ENCODE measurements around the gene TOMM40. TPM values are rescaled to one million over a fixed set of nuclear protein-coding genes. Genes with fewer than 3 reads are reported as not detected.
"Not testable (repeated sequence)": the region's sequence is repeated elsewhere in the genome, so short reads cannot be mapped to it uniquely, and the experiment has no call there.

Gene TOMM40
- total RNA-seq, 1 donor from 2014 or later = 48.9 TPM

DNA sequence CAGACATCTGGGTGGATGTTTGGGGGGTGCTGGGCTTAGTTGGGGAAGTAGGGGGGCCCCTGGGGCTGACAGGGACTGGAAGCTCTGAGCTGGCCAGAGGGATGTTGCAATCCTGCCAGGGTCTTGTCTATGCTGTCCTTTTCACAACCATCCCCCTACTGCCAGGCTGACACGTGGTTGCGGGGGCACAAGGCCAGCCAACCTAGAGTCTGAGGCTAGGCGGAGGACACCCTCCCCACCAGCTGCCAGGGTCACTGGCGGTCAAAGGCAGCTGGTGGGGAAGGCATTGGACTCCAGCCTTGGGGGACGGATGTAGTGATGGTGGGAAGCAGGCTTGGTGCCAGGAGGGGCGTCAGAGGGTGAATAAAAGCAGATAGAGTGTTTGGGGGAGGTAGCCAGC is 21.8 kb downstream of the TOMM40 start:
- intact Hi-C loops (cut with DNase I) = no loop called here
- ATAC-seq (ENCODE audit: poor library complexity) (no peak), DNase-seq (peak; percentile 64)

DNA sequence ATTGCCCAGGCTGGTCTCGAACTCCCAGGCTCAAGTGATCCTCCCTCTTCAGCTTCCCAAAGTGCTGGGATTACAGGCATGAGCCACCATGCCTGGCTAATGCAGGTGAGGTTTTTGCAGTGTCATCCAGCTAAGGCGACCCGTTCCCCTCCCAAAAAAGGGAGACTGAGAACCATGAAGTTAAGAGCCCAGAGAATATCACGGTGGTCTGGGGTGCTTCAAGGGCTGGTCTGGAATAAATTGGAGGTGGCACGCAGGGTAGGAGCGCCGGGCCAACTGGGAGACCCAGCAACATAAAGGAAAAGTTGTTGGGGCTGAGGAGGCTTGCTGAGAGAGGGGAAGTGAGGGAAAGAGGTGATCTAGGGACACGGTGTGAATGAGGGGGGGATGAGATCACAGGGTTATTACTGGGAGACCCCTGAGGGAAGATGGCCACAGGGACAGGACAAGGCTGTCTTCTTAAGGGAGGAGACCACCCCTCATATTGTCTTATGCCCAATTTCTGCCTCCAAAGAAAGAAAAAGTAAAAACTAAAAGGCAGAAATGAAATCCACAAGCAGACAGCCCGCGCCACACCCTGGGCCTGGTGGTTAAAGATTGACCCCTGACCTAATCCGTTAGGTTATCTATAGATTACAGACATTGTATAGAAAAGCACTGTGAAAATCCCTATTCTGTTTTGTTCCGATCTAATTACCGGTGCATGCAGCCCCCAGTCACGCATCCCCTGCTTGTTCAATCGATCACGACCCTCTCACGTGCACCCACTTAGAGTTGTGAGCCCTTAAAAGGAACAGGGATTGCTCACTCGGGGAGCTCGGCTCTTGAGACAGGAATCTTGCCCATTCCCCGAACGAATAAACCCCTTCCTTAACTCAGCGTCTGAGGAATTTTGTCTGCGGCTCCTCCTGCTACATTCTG is 22.7 kb downstream of the TOMM40 start:
- DNase-seq; ATAC-seq (ENCODE audit: poor library complexity); intact Hi-C loops (cut with DNase I): not testable (repeated sequence)

DNA sequence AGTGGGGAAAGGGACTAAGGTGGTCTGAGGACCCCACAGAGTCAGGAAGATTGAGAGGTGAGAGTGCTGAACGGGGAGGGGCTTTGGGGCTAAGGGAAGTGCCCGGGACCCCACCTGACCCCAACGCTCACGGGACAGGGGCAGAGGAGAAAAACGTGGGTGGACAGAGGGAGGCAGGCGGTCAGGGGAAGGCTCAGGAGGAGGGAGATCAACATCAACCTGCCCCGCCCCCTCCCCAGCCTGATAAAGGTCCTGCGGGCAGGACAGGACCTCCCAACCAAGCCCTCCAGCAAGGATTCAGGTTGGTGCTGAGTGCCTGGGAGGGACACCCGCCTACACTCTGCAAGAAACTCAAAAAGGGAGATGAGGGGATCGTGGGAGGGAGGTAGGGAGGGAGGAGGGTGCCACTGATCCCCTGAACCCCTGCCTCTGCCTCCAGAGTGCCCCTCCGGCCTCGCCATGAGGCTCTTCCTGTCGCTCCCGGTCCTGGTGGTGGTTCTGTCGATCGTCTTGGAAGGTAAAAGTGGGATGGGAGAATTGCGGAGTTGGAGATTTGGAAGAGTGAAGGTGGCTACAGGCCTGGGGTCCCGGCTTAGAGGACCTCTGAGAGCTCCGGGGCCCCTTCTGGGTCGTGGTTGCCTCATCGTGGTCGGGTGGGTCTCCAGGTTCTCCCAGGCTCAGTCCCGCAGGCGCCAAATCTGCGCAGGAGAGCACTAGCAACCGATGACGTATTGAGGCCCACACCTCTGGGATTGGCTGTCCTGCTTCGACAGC is 23.6 kb downstream of the TOMM40 start, which contains the start of gene APOC1:
Gene APOC1 (plus strand): TSS at position 176 of the 774 bp plus-strand sequence. CDS start 284 bp downstream, at position 460.
- intact Hi-C loops (cut with DNase I) = not testable (repeated sequence)
- ATAC-seq (ENCODE audit: poor library complexity) (peak; percentile 96), DNase-seq (peak; percentile 89)

DNA sequence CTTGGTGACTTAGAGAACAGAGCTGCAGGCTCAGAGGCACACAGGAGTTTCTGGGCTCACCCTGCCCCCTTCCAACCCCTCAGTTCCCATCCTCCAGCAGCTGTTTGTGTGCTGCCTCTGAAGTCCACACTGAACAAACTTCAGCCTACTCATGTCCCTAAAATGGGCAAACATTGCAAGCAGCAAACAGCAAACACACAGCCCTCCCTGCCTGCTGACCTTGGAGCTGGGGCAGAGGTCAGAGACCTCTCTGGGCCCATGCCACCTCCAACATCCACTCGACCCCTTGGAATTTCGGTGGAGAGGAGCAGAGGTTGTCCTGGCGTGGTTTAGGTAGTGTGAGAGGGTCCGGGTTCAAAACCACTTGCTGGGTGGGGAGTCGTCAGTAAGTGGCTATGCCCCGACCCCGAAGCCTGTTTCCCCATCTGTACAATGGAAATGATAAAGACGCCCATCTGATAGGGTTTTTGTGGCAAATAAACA is 33.2 kb downstream of the TOMM40 start:
- ATAC-seq (ENCODE audit: poor library complexity) = no peak
- intact Hi-C loops (cut with DNase I) = no loop called here
- no peak for DNase-seq

DNA sequence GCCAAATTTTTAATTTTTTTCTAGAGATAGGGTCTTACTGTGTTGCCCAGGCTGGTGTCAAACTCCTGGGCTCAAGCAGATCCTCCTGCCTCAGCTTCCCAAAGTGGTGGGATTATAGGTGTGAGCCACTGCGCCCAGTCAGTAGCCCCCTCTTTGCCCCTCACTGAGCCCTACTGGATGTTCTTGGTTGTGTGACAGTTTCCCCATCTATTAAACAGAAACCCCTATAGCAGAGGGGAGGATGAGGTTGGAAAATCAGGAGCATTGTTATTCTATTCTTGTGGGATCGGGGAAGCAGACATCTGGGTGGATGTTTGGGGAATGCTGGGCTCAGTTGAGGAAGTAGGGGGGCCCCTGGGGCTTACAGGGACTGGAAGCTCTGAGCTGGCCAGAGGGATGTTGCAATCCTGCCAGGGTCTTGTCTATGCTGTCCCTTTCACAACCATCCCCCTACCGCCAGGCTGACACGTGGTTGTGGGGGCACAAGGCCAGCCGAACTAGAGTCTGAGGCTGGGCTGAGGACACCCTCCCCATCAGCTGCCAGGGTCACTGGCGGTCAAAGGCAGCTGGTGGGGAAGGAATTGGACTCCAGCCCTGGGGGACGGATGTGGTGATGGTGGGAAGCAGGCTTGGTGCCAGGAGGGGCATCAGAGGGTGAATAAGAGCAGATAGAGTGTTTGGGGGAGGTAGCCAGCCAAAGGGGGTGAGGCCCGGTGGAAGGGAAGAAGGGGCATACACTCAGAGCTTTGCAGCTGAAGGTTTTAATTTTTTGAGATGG is 34.2 kb downstream of the TOMM40 start:
- ATAC-seq (ENCODE audit: poor library complexity) = peak; percentile 84

DNA sequence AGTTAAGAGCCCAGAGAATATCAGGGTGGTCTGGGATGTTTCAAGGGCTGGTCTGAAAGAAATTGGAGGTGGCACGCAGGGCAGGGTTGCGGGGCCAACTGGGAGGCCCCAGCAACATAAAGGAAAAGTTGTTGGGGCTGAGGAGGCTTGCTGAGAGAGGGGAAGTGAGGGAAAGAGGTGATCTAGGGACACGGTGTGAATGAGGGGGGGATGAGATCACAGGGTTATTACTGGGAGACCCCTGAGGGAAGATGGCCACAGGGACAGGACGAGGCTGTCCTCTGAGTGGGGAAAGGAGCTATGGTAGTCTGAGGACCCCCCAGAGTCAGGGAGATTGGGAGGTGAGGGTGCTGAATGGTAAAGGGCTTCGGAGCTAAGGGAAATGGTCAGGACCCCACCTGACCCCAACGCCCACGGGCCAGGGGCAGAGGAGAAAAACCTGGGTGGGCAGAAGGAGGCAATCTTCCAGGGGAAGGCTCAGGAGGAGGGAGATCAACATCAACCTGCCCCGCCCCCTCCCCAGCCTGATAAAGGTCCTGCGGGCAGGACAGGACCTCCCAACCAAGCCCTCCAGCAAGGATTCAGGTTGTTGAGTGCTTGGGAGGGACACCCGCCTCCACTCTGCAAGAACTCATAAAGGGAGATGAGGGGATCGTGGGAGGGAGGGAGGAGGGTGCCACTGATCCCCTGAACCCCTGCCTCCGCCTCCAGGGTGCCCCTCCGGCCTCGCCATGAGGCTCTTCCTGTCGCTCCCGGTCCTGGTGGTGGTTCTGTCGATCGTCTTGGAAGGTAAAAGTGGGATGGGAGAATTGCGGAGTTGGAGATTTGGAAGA is 35.4 kb downstream of the TOMM40 start:
- DNase-seq; intact Hi-C loops (cut with DNase I); ATAC-seq (ENCODE audit: poor library complexity): not testable (repeated sequence)

More for the DNA sequence above, 34.2 kb downstream of the TOMM40 start:
- DNase-seq = peak; percentile 91
- intact Hi-C loops (cut with DNase I) = no loop called here

DNA sequence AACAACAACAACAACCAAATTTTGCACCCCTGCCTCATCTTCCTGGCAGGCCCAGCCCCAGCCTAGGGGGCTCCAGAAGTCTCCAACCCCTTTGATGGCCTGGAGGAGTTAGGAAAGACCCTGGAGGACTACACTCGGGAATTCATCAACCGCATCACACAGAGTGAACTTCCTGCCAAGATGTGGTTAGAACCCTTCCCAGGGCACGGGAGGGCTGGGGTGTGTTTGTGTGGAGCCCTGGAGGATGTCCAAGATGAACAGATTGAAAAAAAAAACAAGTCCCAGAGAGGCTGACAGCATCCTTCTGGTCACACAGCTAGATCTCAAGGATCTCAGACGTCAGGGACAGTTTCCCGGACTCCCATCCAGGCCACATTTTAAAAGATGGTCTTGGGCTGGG is 36.7 kb downstream of the TOMM40 start:
- ATAC-seq (ENCODE audit: poor library complexity) (no peak), DNase-seq (no peak)
- intact Hi-C loops (cut with DNase I) = no loop called here

DNA sequence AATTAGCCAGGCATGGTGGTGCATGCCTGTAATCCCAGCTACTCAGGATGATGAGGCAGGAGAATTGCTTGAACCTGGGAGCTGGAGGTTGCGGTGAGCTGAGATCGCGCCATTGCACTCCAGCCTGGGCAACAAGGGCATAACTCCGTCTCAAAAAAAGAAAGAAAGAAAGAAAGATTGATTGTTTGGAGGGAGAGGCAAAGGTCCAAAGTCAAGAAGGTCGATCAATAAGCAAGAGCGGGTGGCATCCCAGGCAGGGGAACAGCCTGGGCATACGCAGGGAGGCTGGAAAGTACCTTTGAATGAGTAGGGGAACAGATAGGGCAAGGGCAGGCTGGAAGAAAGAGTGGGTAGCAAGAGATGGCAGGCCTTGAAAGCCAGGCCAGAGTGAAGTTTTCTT is 39.0 kb downstream of the TOMM40 start:
- intact Hi-C loops (cut with DNase I) = no loop called here
- DNase-seq (no peak), ATAC-seq (ENCODE audit: poor library complexity) (no peak)

DNA sequence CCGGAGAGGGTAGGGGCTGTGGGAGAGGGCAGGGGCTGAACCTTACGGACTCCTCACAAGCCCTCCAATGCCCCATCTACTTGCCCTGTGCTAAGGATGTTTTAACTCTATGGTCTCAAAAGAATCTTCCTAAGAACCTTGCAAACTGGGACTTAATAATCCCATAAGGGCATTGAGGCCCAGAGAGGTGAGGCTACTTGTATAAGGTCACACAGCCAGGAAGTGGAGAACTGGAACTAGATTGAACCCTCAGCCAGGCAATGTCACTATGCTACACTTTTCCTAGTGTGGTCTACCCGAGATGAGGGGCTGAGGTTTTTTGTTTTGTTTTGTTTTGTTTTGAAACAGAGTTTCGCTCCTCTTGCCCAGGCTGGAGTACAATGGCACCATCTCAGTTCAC is 40.5 kb downstream of the TOMM40 start:
- intact Hi-C loops (cut with DNase I) = no loop called here
- DNase-seq (no peak), ATAC-seq (ENCODE audit: poor library complexity) (no peak)

DNA sequence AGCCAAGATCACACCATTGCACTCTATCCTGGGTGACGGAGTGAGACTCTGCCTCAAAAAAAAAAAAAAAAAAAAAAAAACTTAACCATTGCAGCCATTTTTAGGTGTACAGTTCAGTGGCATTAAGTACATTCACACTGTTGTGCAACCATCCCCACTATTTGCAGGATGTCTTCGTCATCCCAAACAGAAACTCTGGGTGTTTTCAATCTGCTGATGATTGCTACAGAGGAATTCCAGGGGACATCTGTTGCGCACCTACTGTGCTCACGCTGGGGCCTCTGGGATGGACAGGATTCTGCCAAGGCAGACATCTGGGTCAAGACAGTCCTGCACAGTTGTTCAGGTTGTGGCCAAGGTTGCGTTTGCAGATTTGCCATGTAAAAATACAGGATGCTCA is 48.6 kb downstream of the TOMM40 start:
- DNase-seq (no peak), ATAC-seq (ENCODE audit: poor library complexity) (no peak)
- intact Hi-C loops (cut with DNase I) = no loop called here

DNA sequence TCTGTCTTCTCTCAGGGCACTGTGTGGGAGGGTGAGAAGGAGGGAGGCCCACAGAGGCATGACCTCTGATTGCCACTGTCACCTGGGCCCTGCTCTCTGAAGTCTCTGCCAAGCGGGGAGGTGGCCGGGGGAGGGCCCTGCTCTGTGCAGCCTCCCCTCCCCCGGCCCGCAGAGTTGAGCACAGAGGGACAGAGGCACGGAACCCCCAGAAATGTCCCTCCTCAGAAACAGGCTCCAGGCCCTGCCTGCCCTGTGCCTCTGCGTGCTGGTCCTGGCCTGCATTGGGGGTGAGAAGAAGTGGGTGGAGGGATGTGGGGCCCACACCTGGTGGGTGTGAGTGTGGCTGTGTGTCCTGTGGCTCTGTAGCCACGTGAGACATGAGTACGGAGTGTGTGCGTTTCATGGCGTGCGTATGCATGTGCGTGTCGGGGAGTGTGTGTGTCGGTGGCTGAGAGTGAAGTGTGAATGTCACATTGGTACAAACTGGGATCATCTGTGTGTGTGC is 51.1 kb downstream of the TOMM40 start, which contains the start of gene APOC4:
Gene APOC4 (plus strand): TSS at position 171 of the 505 bp plus-strand sequence. CDS start 41 bp downstream, at position 212.
- DNase-seq (no peak), ATAC-seq (ENCODE audit: poor library complexity) (no peak)
- intact Hi-C loops (cut with DNase I) = no loop called here

DNA sequence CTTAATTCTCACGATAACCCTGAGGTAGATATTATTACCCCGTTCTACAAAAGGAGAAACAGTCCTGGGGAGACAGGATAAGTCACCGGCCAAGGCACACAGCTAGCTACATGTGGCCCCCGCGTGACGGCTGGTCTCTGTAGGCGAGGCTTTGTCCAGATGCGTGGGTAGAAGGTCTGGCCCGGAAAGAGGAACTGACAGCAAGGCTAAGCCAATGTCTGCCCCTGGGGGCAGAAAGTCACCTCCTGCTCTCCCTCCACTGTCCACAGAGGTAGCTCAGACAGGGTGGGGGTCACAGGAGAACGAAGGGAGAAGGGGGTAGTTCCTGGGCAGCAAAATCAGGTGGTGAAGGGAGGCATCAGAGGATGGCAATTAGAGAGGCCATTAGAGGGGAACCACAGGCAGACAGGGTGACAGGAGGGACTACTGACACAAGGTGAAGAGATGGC is 52.8 kb downstream of the TOMM40 start:
- ATAC-seq (ENCODE audit: poor library complexity) = peak; percentile 55
- intact Hi-C loops (cut with DNase I) = no loop called here
- peak; percentile 66 for DNase-seq

DNA sequence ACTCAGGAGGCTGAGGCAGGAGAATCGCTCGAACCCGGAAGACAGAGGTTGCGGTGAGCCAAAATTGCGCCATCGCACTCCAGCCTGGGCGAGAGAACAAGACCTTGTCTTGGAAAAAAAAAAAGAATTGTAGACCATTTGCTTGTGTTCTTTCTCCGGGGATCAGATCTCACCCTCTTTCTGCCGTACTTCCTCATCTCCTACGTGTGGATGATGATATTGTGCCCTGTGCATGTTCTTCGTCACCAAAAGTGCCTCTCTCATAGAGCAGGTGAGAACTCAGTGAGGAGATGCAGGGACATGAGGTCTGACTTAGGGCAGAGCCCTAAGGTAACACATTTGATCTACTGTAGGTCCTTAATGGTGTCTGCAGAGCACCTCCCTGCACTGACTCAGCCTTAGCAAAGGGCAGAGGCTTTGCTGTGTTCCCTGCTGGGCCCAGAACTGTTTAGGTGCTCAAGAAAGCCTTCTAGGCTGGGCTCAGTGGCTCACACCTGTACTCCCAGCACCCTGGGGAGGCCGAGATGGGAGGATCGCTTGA is 56.1 kb downstream of the TOMM40 start:
- intact Hi-C loops (cut with DNase I) = no loop called here

DNA sequence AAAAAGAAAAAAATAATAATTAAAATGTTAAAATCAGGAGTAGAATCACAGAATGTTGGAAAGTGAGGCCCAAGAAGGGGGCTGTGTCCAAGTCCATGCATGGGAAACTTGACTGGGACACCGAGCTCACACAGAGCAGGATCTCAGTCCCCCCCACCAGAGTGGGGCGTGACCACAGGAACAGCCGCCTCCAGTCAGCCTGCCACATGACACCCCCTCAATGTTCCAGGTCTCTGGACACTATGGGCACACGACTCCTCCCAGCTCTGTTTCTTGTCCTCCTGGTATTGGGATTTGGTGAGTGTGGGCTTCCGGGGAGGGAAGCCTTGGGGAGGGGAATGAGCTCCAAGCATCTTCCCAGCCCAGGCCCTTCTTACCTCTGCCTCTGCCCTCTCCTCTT is 57.2 kb downstream of the TOMM40 start:
- intact Hi-C loops (cut with DNase I) = no loop called here

More for the DNA sequence above, 56.1 kb downstream of the TOMM40 start:
- DNase-seq (no peak), ATAC-seq (ENCODE audit: poor library complexity) (no peak)

DNA sequence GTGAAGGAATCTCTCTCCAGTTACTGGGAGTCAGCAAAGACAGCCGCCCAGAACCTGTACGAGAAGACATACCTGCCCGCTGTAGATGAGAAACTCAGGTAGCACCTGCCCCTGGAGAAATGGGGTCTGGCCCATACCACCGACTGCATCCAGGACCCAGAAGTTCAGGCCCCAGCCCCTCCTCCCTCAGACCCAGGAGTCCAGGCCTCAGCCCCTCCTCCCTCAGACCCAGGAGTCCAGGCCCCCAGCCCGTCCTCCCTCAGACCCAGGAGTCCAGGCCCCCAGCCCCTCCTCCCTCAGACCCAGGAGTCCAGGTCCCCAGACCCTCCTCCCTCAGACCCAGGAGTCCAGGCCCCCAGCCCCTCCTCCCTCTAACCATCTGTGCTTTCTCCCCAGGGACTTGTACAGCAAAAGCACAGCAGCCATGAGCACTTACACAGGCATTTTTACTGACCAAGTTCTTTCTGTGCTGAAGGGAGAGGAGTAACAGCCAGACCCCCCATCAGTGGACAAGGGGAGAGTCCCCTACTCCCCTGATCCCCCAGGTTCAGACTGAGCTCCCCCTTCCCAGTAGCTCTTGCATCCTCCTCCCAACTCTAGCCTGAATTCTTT is 57.8 kb downstream of the TOMM40 start:
- no peak for DNase-seq
- ATAC-seq (ENCODE audit: poor library complexity) = no peak
- intact Hi-C loops (cut with DNase I) = no loop called here

More for the DNA sequence above, 57.2 kb downstream of the TOMM40 start:
- DNase-seq (no peak), ATAC-seq (ENCODE audit: poor library complexity) (no peak)

DNA sequence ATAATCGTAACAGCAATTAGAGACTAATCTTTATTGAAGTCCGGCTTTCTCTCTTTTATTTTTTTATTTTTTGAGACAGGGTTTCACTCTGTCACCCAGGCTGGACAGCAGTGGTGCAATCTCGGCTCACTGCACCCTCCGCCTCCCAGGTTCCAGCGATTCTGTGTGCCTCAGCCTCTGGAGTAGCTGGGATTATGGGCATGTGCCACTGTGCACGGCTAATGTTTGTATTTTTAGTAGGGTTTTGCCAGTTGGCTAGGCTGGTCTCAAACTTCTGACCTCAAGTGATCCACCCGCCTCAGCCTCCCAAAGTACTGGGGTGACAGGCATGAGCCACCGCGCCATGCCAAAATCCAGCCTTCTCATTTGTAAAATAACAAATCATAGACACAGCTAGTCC is 58.5 kb downstream of the TOMM40 start:
- no peak for ATAC-seq (ENCODE audit: poor library complexity)
- intact Hi-C loops (cut with DNase I) = no loop called here
- DNase-seq = no peak

All from Right ventricle myocardium superior (tissue), 1 donor.